Transverse colon (tissue), 3 donors: ENCODE results near the gene GPC1.

Experiments used
- EP300 ChIP-seq: sonication (generic); formaldehyde crosslinking; IDR thresholded peaks from one replicate; pipeline ENCODE4 v1.6.1; 2017; ENCODE audit warnings: antibody characterized with exemption, low read depth
- POLR2A ChIP-seq: fragments of 450-650 bp; IDR thresholded peaks from one replicate; pipeline ENCODE4 v1.6.1; 2016; ENCODE audit warnings: antibody characterized with exemption, mild to moderate bottlenecking, moderate library complexity
- TF ChIP-seq, protein P1 (sequence below), 5 experiments: fragments of 200-600 bp in 3 of 5; fragments of 450-650 bp in 2 of 5; sonication (generic) in 3 of 5; IDR thresholded peaks; 1 replicate in 2 of 5; 2 replicates in 3 of 5; pipeline ENCODE4 v1.5.1; 2016 to 2017; ENCODE audit warnings: antibody characterized with exemption in 5 of 5, inconsistent platforms in 3 of 5, mild to moderate bottlenecking in 2 of 5, moderate library complexity in 1 of 5

DNA sequence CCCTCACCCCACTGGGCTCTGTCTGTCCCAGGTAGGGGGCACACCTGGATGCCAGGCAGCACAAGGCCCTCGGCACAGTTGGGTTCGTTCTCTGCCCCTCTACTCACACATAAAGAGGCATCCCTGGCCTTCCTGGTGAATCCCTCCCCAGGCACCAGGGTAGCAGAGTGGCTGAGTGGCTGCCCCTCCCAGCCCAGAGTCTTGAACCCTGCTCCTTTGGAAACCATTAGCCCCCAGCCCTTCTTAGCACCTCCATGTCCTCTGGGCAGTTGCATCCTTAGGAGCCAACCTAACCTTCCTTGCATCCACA lies 2.0 kb downstream of the GPC1 start:
- TF ChIP-seq, protein P1, sequence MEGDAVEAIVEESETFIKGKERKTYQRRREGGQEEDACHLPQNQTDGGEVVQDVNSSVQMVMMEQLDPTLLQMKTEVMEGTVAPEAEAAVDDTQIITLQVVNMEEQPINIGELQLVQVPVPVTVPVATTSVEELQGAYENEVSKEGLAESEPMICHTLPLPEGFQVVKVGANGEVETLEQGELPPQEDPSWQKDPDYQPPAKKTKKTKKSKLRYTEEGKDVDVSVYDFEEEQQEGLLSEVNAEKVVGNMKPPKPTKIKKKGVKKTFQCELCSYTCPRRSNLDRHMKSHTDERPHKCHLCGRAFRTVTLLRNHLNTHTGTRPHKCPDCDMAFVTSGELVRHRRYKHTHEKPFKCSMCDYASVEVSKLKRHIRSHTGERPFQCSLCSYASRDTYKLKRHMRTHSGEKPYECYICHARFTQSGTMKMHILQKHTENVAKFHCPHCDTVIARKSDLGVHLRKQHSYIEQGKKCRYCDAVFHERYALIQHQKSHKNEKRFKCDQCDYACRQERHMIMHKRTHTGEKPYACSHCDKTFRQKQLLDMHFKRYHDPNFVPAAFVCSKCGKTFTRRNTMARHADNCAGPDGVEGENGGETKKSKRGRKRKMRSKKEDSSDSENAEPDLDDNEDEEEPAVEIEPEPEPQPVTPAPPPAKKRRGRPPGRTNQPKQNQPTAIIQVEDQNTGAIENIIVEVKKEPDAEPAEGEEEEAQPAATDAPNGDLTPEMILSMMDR (IDR thresholded peaks at IDR 0.05), result no peak
- TF ChIP-seq EP300 (no peak), POLR2A (no peak)
